ENCODE results near the gene NPDC1. TPM values are rescaled to one million over a fixed set of nuclear protein-coding genes. Genes with fewer than 3 reads are reported as not detected.

NPDC1 gene
- total and polyA plus RNA-seq, 2 donors (not counting 1 experiment from before 2014, with no cell fraction given), result 0.17 to 0.19 TPM

- 95% methylated on average over 13 of the region's 16 CpGs for WGBS (ENCODE audit: insufficient coverage)
- CTCF ChIA-PET, result interaction anchor here (1.0 to 4.9 kb wide), 3 partner anchors 10 to 23 kb away, joined by 4 to 22 read pairs (median 6); partner anchors contain the start of gene NPDC1
- intact Hi-C loops (cut with micrococcal nuclease), result no loop called here
Observed at GRCh38 chr9:137057545-137057944, 11.6 kb upstream of the NPDC1 start.

More at GRCh38 chr9:137057545-137057944, 11.6 kb upstream of the NPDC1 start:
- no peaks in the 10 kb centered on the region for H4K20me1 ChIP-seq (ENCODE audit: control insufficient read depth, insufficient read depth, low read length, poor library complexity, severe bottlenecking)
- H3K4me1 Mint-ChIP-seq, result peaks cover 4% of the 10 kb centered on the region
- H3K4me2 ChIP-seq (replicated peaks; ENCODE audit: low read depth, low read length, poor library complexity, severe bottlenecking), result no peak overlapping the region
- peaks cover 0 to 9% (median 0%) of the 10 kb centered on the region in 3 donors for H3K9me3 ChIP-seq (ENCODE audit: control extremely low read depth in 1 of 3, control insufficient read depth in 2 of 3, insufficient read depth in 1 of 3, low read length in 2 of 3)
- peaks cover 12% of the 10 kb centered on the region in 2 donors for H3K4me1 ChIP-seq (ENCODE audit: control insufficient read depth in 2 of 2, insufficient read depth in 2 of 2, low read length in 2 of 2)
- H3K9me3 Mint-ChIP-seq (ENCODE audit: insufficient read depth), result no peaks in the 10 kb centered on the region
- ATAC-seq (ENCODE audit: low read depth) (no peak), DNase-seq (no peak)
- H3K4me3 Mint-ChIP-seq, result no peak overlapping the region
- POLR2A ChIA-PET, result no interaction called here
- TF ChIP-seq EZH2 (IDR thresholded peaks at IDR 0.05; ENCODE audit: borderline replicate concordance, insufficient read depth, low read depth, low read length, poor library complexity, severe bottlenecking) (no peak), CTCF (IDR thresholded peaks at IDR 0.05) (no peak)
- no peak overlapping the region for H3K9ac ChIP-seq (ENCODE audit: low read length)
- no peak overlapping the region for H2AFZ ChIP-seq (ENCODE audit: insufficient read depth, low read depth, low read length, poor library complexity, severe bottlenecking)
- H3K27ac Mint-ChIP-seq, result no peak overlapping the region
- no peaks in the 10 kb centered on the region for H3K79me2 ChIP-seq (ENCODE audit: control insufficient read depth, insufficient read depth, low read length)
- H3K27me3 ChIP-seq (replicated peaks in 1 of 4; ENCODE audit: control extremely low read depth in 1 of 4, control insufficient read depth in 3 of 4, insufficient read depth in 4 of 4, low read length in 3 of 4), result peaks cover 0 to 18% (median 8%) of the 10 kb centered on the region in 4 experiments
- no peak overlapping the region for H3K4me3 ChIP-seq (ENCODE audit: control extremely low read depth in 1 of 5, extremely low read depth in 1 of 5, insufficient read depth in 1 of 5, low read depth in 2 of 5, low read length in 4 of 5)
- H3K36me3 ChIP-seq (replicated peaks in 1 of 2; ENCODE audit: control extremely low read depth in 1 of 2, control insufficient read depth in 1 of 2, extremely low read depth in 1 of 2, insufficient read depth in 2 of 2, low read length in 1 of 2), result no peaks in the 10 kb centered on the region
- peaks cover 4% of the 10 kb centered on the region for H3K27me3 Mint-ChIP-seq
- no peak overlapping the region for H3K27ac ChIP-seq (ENCODE audit: low read length in 2 of 2)

All from B cell (primary cell).